Activated CD8-positive, alpha-beta T cell treated with anti-CD3 and anti-CD28 coated beads for 36 hours (primary cell): Measurements from ENCODE around the gene FILIP1. TPM values are rescaled to one million over a fixed set of nuclear protein-coding genes. Genes with fewer than 3 reads are reported as not detected.

Experiments
- ATAC-seq: fragments of 200-7000 bp; cut with Tn5 transposase; one replicate; pipeline ENCODE4 v1.10.0; 2021; ENCODE audit warnings: mild to moderate bottlenecking, moderate library complexity
- CTCF ChIA-PET: fragments of 350-600 bp; sonication (Branson Sonifier 250); formaldehyde crosslinking; loops from one replicate; lab custom pipeline; 2021; ENCODE audit warnings: antibody characterized with exemption; lab: Charles Lee
- POLR2A ChIA-PET: fragments of 350-600 bp; sonication (Branson Sonifier 250); formaldehyde crosslinking; loops from one replicate; lab custom pipeline; 2021; ENCODE audit warnings: antibody characterized with exemption; lab: Charles Lee
- DNase-seq: peaks from one replicate; pipeline ENCODE4 v3.0.0-alpha.2; 2020
- H3K27ac Mint-ChIP-seq: one replicate; pipeline ENCODE4 v1.8.0; 2021; ENCODE audit warnings: mild to moderate bottlenecking, mixed read lengths
- H3K27me3 Mint-ChIP-seq: one replicate; pipeline ENCODE4 v1.8.0; 2021; ENCODE audit warnings: mixed read lengths
- H3K36me3 Mint-ChIP-seq: one replicate; pipeline ENCODE4 v1.8.0; 2021; ENCODE audit warnings: low read depth, mixed read lengths
- H3K4me1 Mint-ChIP-seq: one replicate; pipeline ENCODE4 v1.8.0; 2021; ENCODE audit warnings: low read depth, mixed read lengths
- H3K4me3 Mint-ChIP-seq: one replicate; pipeline ENCODE4 v1.8.0; 2021; ENCODE audit warnings: mild to moderate bottlenecking, moderate library complexity, mixed read lengths
- H3K9me3 Mint-ChIP-seq: one replicate; pipeline ENCODE4 v1.8.0; 2021; ENCODE audit warnings: mixed read lengths
- CTCF ChIP-seq: fragments of 200-600 bp; IDR thresholded peaks from one replicate; pipeline ENCODE4 v1.8.0; 2022; ENCODE audit warnings: antibody characterized with exemption, mild to moderate bottlenecking
- intact Hi-C: fragments of 100-400 bp; cut with micrococcal nuclease; formaldehyde crosslinking; loops from one replicate; pipeline ENCODE4 v1.10.0; 2022
- total RNA-seq, 2 experiments: library from RNA; stranded (reverse); gene quantifications; one replicate each; pipeline ENCODE4 v1.2.3, GENCODE V29; 2021

FILIP1 gene
- total RNA-seq, 2 experiments from 2014 or later, result 0.07 TPM; not detected in 1

- ChIA-PET CTCF (interaction anchor here (1.8 kb wide), 1 partner anchor 206 kb away, joined by 8 read pairs; no protein-coding TSS in a partner anchor), POLR2A (no interaction called here)
- H3K27me3 Mint-ChIP-seq, result peaks cover 3% of the 10 kb centered on the region
- no peak overlapping the region for H3K27ac Mint-ChIP-seq
- no peaks in the 10 kb centered on the region for H3K4me1 Mint-ChIP-seq
- ATAC-seq (no peak), DNase-seq (no peak)
- no peaks in the 10 kb centered on the region for H3K36me3 Mint-ChIP-seq
- H3K9me3 Mint-ChIP-seq, result no peaks in the 10 kb centered on the region
- TF ChIP-seq CTCF, result no peak
- intact Hi-C loops, result no loop called here
- H3K4me3 Mint-ChIP-seq, result no peak overlapping the region
Observed at GRCh38 chr6:75503291-75503690, 9.7 kb upstream of the FILIP1 start.

DNA sequence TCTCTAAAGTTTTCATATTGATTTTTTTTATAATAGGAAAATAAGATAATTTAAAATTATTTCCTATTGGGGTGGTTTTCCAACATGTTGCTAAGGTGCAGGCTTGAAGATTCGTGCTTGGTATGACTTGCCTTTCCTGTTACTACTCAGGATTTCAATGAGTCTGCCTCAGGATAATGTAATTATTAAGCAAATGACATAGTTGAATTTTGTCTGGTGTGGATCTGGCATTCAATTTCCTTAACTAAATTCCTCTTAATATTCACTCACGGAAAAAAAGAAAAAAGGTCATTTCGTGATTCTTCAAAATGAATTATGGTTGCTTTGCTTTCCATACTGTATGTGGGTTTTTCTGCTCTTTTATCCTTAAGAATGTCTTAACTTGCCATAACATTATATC lies 9.3 kb upstream of the FILIP1 start:
- H3K9me3 Mint-ChIP-seq, result no peaks in the 10 kb centered on the region
- H3K27me3 Mint-ChIP-seq, result peaks cover 3% of the 10 kb centered on the region
- intact Hi-C loops, result no loop called here
- POLR2A ChIA-PET, result interaction anchor here (0.6 kb wide), 1 partner anchor 232 kb away, joined by 3 read pairs; no protein-coding TSS in a partner anchor
- no peaks in the 10 kb centered on the region for H3K36me3 Mint-ChIP-seq
- CTCF ChIA-PET, result interaction anchor here (1.1 kb wide), 1 partner anchor 19 kb away, joined by 3 read pairs; no protein-coding TSS in a partner anchor
- no peaks in the 10 kb centered on the region for H3K4me1 Mint-ChIP-seq
- H3K4me3 Mint-ChIP-seq, result no peak overlapping the region
- no peak for DNase-seq
- TF ChIP-seq CTCF, result no peak
- no peak for ATAC-seq
- H3K27ac Mint-ChIP-seq, result no peak overlapping the region

DNA sequence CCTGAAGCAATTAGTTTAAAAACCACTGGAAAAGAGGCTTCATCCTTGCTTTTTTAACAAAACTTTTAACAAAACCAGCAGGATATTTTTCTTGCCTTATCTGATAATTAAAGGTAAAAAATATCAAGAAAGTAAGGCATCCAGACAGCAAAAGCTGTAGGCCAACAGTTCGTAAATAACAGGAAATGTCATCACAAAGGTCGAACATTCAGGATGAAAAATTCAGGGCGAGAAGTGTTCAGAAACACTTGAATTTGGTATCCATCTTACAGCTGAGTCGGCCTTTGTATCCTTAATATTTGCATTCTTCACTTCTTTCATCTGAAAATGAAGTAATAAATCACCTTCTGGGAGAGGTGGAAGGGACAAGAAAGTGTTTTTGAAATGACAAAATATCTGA lies 8.2 kb upstream of the FILIP1 start:
- ATAC-seq (no peak), DNase-seq (no peak)
- Mint-ChIP-seq H3K36me3 (no peaks in the 10 kb centered on the region), H3K9me3 (no peaks in the 10 kb centered on the region), H3K4me3 (no peak overlapping the region), H3K27me3 (peaks cover 3% of the 10 kb centered on the region), H3K27ac (no peak overlapping the region), H3K4me1 (no peaks in the 10 kb centered on the region)
- ChIA-PET CTCF (interaction anchor here (1.0 to 1.1 kb wide), 2 partner anchors 21 to 643 kb away, joined by 3 read pairs; no protein-coding TSS in a partner anchor), POLR2A (no interaction called here)
- intact Hi-C loops, result no loop called here
- no peak for TF ChIP-seq CTCF

GRCh38 chr6:75499640-75500039 lies 6.0 kb upstream of the FILIP1 start:
- TF ChIP-seq CTCF, result no peak
- Mint-ChIP-seq H3K4me3 (no peak overlapping the region), H3K27ac (no peak overlapping the region), H3K27me3 (peaks cover 8% of the 10 kb centered on the region), H3K9me3 (no peaks in the 10 kb centered on the region), H3K36me3 (no peaks in the 10 kb centered on the region), H3K4me1 (peaks cover 9% of the 10 kb centered on the region)
- ChIA-PET CTCF (no interaction called here), POLR2A (no interaction called here)
- intact Hi-C loops, result no loop called here
- ATAC-seq (no peak), DNase-seq (no peak)

- intact Hi-C loops, result no loop called here
- CTCF ChIA-PET, result no interaction called here
Observed at GRCh38 chr6:75498862-75499261, 5.3 kb upstream of the FILIP1 start.

More at GRCh38 chr6:75498862-75499261, 5.3 kb upstream of the FILIP1 start:
- DNase-seq (no peak), ATAC-seq (no peak)
- Mint-ChIP-seq H3K4me1 (peaks cover 9% of the 10 kb centered on the region), H3K4me3 (no peak overlapping the region), H3K27me3 (peaks cover 14% of the 10 kb centered on the region), H3K27ac (no peak overlapping the region), H3K9me3 (no peaks in the 10 kb centered on the region), H3K36me3 (no peaks in the 10 kb centered on the region)
- TF ChIP-seq CTCF, result no peak
- POLR2A ChIA-PET, result no interaction called here
